Stimulated activated CD8-positive, alpha-beta memory T cell treated with anti-CD3 and anti-CD28 coated beads, Interleukin-15, amount 100 ng/mL, for 4 hours (primary cell): ENCODE measurements around the gene BZW2.

ENCODE experiments used
- DNase-seq, 2 donors: peaks; one replicate each; pipeline ENCODE4 v3.0.0-alpha.2; 2020; ENCODE audit warnings: low read depth in 2 of 2

Gene BZW2

GRCh38 chr7:16645593-16646471 is at the start of gene BZW2, which contains the start of gene ANKMY2:
Gene BZW2, plus strand, starts transcription at chr7:16646181. Its CDS starts 19,263 bp downstream, at chr7:16665444.
Gene ANKMY2, minus strand, starts transcription at chr7:16645754. Its CDS starts 181 bp downstream, at chr7:16645573.
- peak; percentile 86 to 87 for DNase-seq

- no peak for DNase-seq
Measured at GRCh38 chr7:16598015-16598414, 48.0 kb upstream of the BZW2 start.

- no peak for DNase-seq
Measured at GRCh38 chr7:16599860-16600259, 46.1 kb upstream of the BZW2 start.

- DNase-seq, result no peak
Measured at GRCh38 chr7:16603633-16604032, 42.3 kb upstream of the BZW2 start.

GRCh38 chr7:16604054-16604453 is 41.9 kb upstream of the BZW2 start:
- DNase-seq, result no peak

GRCh38 chr7:16606704-16607103 is 39.3 kb upstream of the BZW2 start:
- no peak for DNase-seq

GRCh38 chr7:16609842-16610450 is 36.0 kb upstream of the BZW2 start:
- no peak for DNase-seq

- no peak for DNase-seq
Measured at GRCh38 chr7:16611711-16612110, 34.3 kb upstream of the BZW2 start.

GRCh38 chr7:16615228-16615627 is 30.8 kb upstream of the BZW2 start:
- no peak for DNase-seq

- no peak for DNase-seq
Measured at GRCh38 chr7:16616122-16616521, 29.9 kb upstream of the BZW2 start.

GRCh38 chr7:16616542-16616941 is 29.4 kb upstream of the BZW2 start:
- no peak for DNase-seq

GRCh38 chr7:16619979-16620408 is 26.0 kb upstream of the BZW2 start:
- DNase-seq, result no peak

GRCh38 chr7:16626388-16626787 is 19.6 kb upstream of the BZW2 start:
- no peak for DNase-seq

- DNase-seq, result no peak
Measured at GRCh38 chr7:16627236-16627635, 18.7 kb upstream of the BZW2 start.

- DNase-seq, result no peak
Measured at GRCh38 chr7:16630654-16631053, 15.3 kb upstream of the BZW2 start.

GRCh38 chr7:16634271-16634738 is 11.7 kb upstream of the BZW2 start:
- no peak for DNase-seq

- no peak for DNase-seq
Measured at GRCh38 chr7:16636555-16637101, 9.4 kb upstream of the BZW2 start.

GRCh38 chr7:16637379-16637778 is 8.6 kb upstream of the BZW2 start:
- DNase-seq, result no peak

GRCh38 chr7:16638282-16639280 is 7.4 kb upstream of the BZW2 start:
- DNase-seq, result no peak

GRCh38 chr7:16644157-16644556 is 1.8 kb upstream of the BZW2 start:
- no peak for DNase-seq
